DMS53 (cell line): ENCODE measurements around the gene MTHFD2.
"Not testable (repeated sequence)": the region's sequence is repeated elsewhere in the genome, so short reads cannot be mapped to it uniquely, and the experiment has no call there.

Experiments
- DNase-seq: peaks from one replicate; lab custom pipeline; 2025; lab: John Stamatoyannopoulos, UW

The MTHFD2 gene

DNA sequence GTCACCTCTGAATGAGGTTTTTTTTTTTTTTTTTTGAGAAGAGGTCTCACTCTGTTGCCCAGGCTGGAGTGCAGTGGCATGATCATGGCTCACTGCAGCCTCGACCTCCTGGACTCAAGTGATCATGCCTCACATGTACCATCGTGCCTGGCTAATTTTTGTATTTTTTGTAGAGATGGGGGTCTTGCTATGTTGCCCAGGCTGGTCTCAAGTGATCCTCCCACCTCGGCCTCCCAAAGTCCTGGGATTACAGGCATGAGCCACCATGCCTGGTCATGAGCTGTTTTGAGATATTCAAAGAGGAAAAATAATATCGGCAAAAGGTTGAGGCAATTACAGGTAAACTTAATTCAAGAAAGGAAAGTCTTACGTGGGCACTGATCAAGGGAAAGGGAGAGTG is 31.4 kb downstream of the MTHFD2 start:
- not testable (repeated sequence) for DNase-seq

DNA sequence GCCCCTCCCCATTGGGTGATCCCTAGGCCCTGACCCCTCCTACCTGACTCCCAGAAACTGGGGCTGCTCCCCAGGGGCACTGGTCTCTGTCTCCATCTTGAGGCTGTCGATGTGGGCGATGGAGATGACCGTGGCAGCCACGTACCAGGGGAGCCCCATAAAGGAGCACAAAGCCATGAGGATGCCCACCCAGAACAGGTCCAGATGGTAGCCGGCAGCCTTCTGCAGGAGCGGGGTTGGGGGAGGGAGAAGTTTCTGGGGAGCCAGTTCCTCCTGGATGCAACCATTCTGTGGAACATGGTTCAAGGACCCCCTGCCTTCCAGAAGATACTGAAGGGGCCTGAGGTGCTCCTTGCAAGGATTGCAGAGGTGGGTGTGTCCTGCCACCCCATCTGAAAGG is 34.0 kb downstream of the MTHFD2 start:
- DNase-seq: no peak

GRCh38 chr2:74233648-74234047 is 35.2 kb downstream of the MTHFD2 start:
- DNase-seq: peak; percentile 72

DNA sequence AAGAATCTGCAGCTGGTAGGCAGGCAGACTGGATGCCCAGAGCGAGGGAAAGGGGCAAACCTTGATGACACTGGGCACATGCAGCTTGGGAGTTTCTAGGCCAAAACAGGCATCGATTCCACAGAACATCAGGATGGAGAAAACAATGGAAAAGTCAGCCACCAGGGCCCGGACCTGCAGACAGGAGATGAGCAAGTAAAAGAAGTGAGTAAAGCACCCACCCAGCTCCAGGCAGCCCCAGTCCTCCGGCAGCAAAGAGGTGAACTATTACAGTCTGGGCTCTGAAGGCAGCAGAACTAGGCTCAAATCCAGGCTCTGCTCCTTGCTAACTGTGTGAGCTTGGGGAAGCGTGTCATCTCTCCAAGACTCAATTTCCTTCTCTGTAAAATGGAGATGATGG is 36.6 kb downstream of the MTHFD2 start:
- DNase-seq: no peak

GRCh38 chr2:74238879-74239278 is 40.5 kb downstream of the MTHFD2 start:
- DNase-seq: no peak

GRCh38 chr2:74239346-74239745 is 40.9 kb downstream of the MTHFD2 start:
- DNase-seq: no peak

GRCh38 chr2:74242354-74243071 is 44.1 kb downstream of the MTHFD2 start:
- no peak for DNase-seq

GRCh38 chr2:74244286-74244685 is 45.9 kb downstream of the MTHFD2 start:
- no peak for DNase-seq

DNA sequence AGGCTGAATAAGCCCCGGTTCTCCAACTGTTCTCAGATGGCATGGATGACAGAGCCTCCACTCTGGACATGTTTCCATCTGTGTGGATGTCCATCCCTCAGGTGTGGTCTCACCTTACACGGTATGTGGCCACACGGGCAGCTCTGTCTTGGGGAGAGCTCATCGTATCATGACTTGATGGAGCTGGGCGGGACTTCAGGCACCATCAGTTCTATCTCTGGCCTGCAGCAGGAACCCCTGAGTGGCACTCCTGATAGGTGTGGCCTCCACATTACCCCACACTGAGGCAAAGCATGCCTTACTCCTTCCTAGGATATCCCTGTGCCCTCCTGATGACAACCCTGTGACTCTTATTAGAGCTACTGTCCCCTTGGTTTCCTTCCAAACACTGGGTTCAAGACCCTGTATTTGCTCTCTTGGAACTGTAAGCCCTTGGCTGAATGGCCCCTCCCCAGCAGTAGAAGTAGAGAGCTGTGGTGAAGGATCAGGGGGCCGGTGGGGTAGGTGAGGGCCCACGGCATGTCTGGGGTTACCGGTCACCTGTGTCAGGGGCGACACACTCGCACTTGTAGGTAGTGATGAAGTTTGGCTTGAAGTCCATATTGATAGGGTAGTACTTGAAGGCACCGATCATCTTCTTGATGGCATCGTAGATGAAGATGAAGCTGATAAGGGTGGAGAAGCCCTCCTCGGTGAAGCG is 48.2 kb downstream of the MTHFD2 start:
- DNase-seq: no peak

- peak; percentile 67 for DNase-seq
Observed at GRCh38 chr2:74249406-74250122, 51.1 kb downstream of the MTHFD2 start.

DNA sequence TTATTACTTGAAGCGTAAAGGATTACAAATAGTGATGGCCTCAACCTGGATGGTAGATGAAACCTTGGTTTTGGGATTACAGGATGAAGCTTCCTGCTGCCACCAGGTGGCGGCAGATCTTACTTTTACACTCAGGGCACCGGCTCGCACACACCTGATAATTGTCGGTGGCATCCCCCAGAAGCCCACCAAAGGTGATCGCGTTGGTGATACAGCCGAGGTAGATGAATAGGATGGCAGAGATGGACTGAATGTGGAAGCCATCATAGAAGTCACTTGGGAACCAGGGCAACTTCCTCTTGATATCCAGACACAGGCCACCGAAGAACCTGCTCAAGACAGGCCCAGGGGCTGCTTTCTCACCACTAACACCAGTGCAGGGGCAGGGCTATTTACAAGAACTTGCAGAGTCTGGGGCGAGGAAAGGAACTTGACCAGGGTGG is 51.8 kb downstream of the MTHFD2 start:
- peak; percentile 76 for DNase-seq

GRCh38 chr2:74252036-74252435 is 53.6 kb downstream of the MTHFD2 start:
- DNase-seq: no peak

DNA sequence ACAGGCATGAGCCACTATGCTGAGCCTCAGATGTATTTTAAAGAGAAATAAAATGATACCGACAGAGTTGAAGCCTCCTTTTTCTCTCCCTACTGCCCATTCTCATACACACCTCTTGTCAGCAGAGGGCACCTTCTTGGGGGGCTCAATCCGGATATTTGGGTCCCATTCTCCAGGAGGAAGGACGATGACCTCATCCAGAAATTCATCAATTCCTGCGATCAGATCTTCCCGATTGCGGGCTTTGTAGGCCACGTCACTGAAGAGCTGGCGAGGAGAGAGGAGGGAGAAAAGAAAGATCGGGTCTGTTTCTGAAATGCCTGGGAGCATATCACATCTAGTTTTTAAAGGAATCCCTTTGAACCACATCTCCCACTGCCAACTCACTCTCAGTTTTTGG is 54.4 kb downstream of the MTHFD2 start:
- DNase-seq: no peak

GRCh38 chr2:74253306-74253970 is 55.0 kb downstream of the MTHFD2 start:
- no peak for DNase-seq

GRCh38 chr2:74253971-74254310 is 55.5 kb downstream of the MTHFD2 start:
- DNase-seq: peak; percentile 10

- no peak for DNase-seq
Observed at GRCh38 chr2:74255660-74256213, 57.3 kb downstream of the MTHFD2 start.

DNA sequence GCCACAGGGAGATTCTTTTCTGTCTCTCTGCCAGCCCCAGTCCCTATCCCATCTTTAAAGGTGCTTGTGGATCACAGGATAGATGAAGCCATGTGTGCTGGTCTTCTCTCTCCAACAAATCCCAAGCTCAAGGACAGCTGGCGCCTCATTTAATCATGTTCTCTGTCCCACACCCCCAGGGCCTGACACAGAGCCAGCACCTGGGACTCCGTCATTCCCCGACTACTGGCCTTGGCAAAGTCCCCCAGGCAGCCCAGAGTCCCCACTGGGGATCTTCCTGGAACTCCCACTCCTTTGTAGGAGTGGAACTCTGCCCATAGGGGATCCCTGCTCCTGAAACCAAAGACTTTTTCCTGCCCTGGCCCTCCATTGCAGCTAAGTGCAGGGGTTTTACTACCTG is 60.8 kb downstream of the MTHFD2 start:
- DNase-seq: no peak

DNA sequence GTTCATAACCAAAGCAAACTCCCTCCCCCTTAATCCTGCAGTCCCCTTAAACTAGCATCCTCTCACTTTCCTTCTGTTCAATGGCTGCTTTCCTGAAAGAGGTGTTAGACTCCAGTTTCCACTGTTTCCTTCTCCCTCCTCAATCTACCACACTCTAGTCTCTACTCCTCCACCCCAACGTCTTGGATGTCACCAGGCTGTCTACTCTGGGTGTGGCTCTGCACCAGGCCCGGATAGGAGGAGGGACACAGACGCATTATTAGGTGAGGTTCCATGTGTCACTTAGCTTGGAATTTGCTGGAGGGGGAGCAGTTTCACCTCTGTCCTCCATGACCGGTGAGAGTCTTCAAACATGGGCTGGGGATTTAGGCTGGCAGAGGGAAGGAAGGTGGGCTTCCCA is 61.3 kb downstream of the MTHFD2 start:
- DNase-seq: no peak

- DNase-seq: no peak
Observed at GRCh38 chr2:74260495-74260894, 62.1 kb downstream of the MTHFD2 start.

DNA sequence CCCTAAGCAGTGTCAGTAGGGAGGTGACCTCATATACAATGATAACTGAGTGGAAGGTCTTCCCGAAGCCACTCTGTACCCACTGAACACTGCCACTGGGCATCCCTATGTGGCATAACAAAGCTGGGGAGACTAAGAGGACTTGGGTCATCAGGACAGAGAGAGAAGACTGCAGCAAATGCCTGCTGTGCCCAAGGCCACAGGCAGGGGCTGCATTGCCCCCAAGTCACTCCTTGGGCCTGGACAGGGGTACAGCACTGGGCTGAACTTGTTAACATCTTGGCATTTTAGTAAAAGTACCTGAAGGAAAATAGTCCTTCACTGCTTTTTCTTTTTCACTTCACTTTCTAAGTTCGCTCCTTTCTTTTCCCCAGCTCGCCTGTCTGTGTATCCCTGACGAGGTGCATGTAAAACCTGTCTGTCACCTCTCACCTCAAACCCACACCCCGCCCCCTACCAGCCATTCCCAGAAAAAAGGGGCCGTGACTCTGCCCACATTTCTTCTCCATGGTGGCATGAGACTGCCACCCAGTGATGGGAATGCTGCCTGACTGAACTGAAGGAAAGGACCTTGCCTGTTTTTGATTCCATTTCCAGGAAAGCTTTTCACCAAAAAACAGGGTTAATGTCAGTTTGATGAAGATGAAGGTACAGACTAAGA is 62.9 kb downstream of the MTHFD2 start:
- DNase-seq: peak; percentile 74

DNA sequence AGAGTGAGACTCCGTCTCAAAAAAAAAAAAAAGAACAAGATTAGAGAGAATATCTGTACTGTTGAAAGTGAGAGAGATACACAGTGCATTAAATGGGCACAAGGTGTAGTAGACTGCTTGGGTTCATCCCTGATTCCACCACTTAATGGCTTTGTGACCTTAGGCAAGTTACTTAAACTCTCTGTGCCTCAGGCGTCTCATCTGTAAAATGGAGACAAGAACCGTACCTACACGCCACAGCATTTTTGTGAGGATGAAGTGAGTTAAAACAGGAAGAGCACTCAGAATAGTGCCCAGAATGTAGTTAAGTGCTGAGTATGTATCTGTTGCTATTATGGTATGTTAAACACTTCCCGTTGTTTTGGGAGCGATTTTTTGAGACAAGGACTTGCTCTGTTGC is 64.3 kb downstream of the MTHFD2 start:
- DNase-seq: no peak

DNA sequence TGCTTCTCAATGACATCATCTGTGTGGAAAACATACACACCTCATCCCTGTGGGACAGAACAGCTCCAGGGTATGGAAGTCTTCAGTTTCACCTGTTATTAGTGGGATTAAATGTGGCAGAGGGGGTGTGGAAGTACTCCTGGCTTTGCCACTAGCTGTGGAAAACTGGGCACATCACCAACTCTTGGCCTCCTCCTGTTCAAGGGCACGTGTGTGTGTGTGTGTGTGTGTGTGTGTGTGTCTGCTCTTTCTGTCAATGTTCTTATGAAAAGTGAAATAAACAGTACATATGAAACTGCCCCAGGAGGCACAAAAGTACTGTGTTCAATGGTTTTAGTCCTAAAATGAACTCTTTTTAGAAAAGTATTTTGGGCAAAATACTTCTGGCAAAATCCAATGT is 65.9 kb downstream of the MTHFD2 start:
- no peak for DNase-seq
